Skin epidermis (tissue), 12 donors: ENCODE results near the gene TMIGD3.

ENCODE experiments used
- H3K27ac ChIP-seq, 21 experiments: fragments of 200-600 bp; sonication (generic) in 11 of 21; one replicate each; pipeline ENCODE4 v1.5.0; 2020; ENCODE audit warnings: mild to moderate bottlenecking in 3 of 21, inconsistent platforms in 2 of 21, moderate library complexity in 2 of 21
- H3K4me3 ChIP-seq, 7 experiments: fragments of 200-600 bp; sonication (generic) in 2 of 7; one replicate each; pipeline ENCODE4 v1.5.0; 2020; ENCODE audit warnings: inconsistent platforms in 2 of 7, mild to moderate bottlenecking in 2 of 7, moderate library complexity in 1 of 7

Gene TMIGD3

DNA sequence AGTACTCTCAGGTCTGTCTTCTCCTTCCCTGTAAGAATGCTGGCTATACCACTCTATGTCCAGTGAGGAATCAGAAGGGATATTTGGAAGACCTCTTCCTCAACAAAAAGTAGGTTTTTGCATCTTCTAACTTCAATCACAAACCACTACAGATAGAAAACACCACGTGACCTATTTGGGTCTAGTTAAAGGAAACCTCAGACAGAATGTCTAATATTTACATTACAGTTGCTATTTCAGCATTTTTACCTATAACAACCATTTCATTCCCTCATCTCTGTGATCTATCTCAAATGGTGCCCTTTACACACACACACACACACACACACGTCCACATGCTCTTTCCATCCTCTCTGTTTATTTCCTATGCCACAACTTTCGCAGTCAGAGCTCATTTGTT is 7.9 kb upstream of the TMIGD3 start:
- H3K4me3 ChIP-seq: no peak overlapping the region
- H3K27ac ChIP-seq: peak overlapping the region in 1 of 21 experiments; percentile 66

DNA sequence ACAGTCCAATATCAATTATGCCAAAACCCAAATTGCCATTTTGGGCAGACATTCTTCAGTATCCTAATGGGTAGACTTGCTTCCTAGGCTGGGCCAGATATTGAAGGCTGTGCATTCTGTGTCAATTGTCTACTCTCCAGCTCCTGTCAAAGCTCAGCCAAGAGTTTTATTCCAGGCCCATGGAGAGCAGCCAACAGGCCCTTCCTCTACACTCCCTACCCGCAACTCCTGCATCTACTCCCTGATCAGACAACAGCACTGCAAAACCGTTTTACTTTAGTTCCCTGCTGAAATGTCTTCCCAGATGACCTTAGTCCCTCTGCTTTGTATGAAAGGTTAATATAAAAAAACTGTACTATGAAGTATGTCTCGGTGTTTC is 6.6 kb upstream of the TMIGD3 start:
- Histone ChIP-seq H3K4me3 (no peak overlapping the region), H3K27ac (peak overlapping the region in 2 of 21 experiments; percentile 12 to 36)

DNA sequence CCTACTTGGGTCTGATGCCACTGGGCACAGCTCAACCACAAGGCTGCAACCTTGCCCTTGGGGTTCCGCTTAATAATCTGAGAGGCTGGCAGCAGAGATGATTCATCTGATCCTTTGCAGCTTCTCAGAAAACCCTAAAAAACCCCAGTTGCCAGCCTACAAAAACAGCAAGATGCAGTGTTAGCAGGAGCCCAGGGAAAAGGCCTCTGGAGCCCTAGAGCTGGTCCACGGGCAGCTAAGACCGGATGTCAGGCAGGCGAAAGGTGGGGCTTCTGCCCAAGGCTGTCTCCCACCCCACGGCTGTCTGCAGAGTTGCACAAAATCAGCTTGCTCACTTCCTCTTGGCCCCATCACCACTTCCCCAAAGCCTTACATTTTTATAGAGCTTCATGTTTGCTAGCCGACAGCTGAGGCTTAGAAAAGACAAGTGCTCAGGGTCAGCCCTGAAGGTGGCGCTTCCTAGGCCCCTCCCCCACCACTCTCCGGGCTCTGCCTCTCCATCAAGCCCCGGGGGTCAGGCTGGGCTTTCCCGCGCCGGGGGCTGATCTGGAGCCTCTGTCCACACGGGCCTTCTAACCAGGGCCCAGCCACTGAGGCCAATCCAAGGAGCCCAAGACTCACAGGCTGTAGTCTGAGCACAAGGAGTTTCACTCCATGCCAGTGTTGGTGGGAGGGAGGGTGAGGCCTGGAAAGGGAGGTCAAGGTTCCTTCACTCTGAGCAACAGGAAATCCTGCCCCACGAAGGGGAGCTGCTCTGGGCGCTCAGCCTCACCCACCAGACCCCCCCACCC is 4.2 kb upstream of the TMIGD3 start:
- peak overlapping the region; percentile 70 to 100 (median 91) for H3K27ac ChIP-seq
- H3K4me3 ChIP-seq: peak overlapping the region in 6 of 7 experiments; percentile 1 to 32 (median 16)

GRCh38 chr1:111506561-111506960 is 3.1 kb upstream of the TMIGD3 start:
- Histone ChIP-seq H3K27ac (peak overlapping the region in 13 of 21 experiments; percentile 55 to 100 (median 68)), H3K4me3 (no peak overlapping the region)

DNA sequence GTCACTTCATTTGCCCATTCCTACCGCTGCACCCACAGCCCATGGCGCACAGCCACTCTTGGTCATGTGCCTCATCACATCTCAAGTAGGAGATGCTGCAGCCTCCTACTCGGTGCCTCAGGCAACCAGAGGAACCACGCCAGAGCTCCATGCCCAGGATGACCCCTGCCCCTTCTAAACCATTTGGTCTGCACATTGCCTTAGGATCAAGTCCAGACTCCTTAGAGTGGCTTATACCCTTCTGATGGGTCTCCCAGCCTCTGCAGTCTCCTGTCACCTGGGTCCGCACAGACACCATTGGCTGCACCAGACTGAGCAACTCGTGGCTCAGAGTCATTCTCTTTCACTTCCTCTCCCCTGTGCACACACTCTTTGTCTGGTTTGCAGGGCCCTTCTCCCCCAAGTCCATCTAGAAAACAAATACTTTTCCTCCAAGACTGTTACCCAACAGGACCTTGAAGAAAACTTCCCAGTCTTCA is 2.2 kb upstream of the TMIGD3 start:
- no peak overlapping the region for H3K4me3 ChIP-seq
- H3K27ac ChIP-seq: peak overlapping the region in 15 of 21 experiments; percentile 18 to 100 (median 65)

GRCh38 chr1:111504097-111504496 is 664 bp upstream of the TMIGD3 start:
- peak overlapping the region in 9 of 21 experiments; percentile 17 to 100 (median 69) for H3K27ac ChIP-seq

DNA sequence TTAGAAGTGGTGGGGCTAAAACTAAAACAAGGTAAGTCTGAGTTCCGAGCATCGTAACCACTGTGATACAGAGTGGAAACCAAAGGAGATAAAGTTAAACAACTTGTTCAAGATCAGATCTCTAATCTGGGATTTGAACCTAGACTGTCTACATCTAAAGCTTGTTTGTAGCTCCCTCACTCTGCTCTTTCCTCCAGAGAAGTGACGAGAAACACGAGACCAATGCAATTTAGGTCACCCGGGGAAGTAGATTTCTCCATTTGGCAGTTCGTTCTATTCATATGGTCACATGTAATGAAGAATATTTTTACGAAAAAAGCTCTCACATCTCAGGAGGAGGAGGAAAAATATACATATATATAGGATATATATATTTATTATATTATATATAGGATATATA is 1.8 kb downstream of the TMIGD3 start:
- no peak overlapping the region for H3K4me3 ChIP-seq

More at GRCh38 chr1:111504097-111504496, 664 bp upstream of the TMIGD3 start:
- H3K4me3 ChIP-seq: no peak overlapping the region

DNA sequence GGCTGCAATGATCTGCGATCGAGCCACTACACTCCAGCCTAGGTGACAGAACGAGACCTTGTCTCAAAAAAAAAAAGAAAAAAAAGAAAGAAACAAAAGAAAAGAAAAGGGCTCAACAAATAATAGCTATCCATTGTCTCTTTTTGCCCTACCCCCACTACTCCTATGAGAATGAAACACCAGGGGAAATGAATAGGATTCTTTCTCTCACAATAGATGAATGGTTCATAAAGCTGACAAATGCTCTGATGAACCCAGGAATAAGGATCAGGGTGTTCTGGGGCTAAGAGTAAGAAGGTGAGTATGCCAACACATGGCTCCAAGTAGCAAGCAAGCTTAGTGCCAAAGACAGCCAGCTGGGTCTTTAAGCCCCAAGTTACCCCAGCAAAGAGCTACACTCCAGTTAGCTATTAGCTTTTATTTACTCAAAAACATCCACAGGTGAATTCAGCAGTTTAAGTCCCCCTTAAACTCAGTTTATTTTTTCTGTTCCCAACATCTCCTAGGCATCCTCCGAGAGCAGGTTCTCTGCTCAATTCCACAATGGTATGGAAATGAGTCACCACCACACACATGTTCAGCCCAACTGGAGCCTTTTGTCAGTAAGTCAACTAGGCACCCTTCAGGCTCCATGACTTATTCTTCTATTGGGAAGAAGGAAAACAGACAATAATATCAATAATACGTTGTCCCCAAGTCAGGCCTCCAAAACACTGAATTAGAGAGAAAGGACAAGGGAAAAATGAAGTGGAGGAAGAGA is 4.2 kb downstream of the TMIGD3 start:
- Histone ChIP-seq H3K27ac (no peak overlapping the region), H3K4me3 (no peak overlapping the region)

More for the DNA sequence above, 1.8 kb downstream of the TMIGD3 start:
- H3K27ac ChIP-seq: peak overlapping the region in 1 of 21 experiments; percentile 29

- Histone ChIP-seq H3K4me3 (no peak overlapping the region), H3K27ac (no peak overlapping the region)
These were observed 5.8 kb downstream of the TMIGD3 start for GRCh38 chr1:111497592-111497991.

- H3K27ac ChIP-seq: no peak overlapping the region
- H3K4me3 ChIP-seq: no peak overlapping the region
These were observed 7.0 kb downstream of the TMIGD3 start for GRCh38 chr1:111496398-111496797.

DNA sequence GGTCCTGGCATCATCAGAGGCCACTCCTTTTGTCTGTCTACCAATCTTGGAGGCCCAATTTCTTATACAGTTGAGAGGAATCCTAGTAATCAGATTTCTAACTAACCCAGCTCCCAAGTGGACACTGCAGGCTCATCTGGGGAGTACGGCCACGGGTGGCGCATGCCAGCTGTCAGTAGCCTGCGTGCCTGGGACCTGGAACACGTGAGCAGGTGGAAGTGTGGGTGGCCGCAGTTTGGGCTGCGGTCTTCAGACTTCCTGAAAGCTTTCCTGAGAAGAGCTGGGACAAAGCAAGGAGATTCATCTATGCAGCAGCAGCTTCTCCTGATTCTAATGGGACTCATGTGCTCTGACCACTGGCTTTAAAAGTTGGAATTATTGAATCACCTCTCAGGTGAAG is 12.4 kb downstream of the TMIGD3 start:
- Histone ChIP-seq H3K27ac (peak overlapping the region in 1 of 21 experiments; percentile 75), H3K4me3 (no peak overlapping the region)

- H3K27ac ChIP-seq: peak overlapping the region in 5 of 21 experiments; percentile 9 to 75 (median 42)
- H3K4me3 ChIP-seq: no peak overlapping the region
These were observed 13.2 kb downstream of the TMIGD3 start for GRCh38 chr1:111490220-111490619.

DNA sequence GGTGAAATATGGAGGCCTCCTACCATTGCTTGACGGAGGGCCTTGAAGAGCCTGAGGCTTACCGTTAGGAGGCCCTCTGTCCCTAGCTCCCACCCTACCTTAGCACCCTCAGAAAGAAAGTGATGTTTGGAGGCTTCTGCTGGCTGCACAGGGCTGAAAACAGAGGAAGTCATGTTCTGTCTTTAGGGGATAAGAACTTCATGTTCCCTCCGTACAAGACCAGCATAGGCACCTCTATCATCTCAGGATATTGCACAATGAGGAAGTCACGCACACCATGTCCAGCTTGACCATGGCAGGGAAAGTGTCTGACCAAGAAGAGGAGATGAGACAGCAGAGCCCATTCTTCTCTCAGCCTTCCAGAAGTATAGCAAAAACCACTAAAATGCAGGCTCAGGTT is 13.8 kb downstream of the TMIGD3 start:
- Histone ChIP-seq H3K27ac (peak overlapping the region in 6 of 21 experiments; percentile 1 to 75 (median 48)), H3K4me3 (no peak overlapping the region)

DNA sequence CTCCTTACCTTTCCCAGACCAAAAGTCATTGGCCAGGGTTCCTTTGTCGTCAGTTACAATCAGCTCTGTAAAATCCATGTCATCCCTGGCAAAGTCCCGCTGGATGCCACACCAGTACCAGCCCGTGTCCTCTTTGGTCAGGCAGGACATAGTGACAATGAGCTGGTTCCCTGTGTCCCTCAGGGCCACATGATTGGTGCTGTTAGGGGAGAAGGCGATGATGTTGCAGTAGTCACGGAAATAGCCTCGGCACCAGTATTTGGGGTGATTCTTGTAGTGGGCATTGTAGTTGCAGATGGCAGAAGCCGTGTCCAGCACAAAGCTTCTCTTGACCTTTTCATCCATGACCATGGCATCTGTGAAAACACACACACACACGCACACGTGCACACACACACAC is 14.8 kb downstream of the TMIGD3 start:
- H3K4me3 ChIP-seq: no peak overlapping the region
- H3K27ac ChIP-seq: peak overlapping the region in 1 of 21 experiments; percentile 75

DNA sequence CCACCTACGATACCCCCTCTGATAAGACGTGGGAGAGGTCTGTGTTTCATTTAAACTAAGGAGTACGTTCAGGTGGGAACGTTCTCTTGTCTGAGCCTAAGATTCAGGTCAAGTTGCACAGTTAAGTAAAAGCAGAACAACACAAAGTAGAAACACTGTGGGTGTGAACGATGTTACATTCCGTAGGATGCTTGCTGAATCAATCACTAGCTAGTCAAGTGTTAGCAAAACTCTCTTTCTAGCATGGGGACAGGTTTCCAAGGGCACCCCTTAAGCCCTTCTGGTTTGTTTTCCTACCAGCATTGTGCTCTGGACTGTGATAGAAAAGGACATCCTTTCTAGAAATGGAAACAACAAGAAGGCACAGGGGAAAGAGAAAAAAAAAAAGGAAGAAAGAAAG is 16.3 kb downstream of the TMIGD3 start:
- no peak overlapping the region for H3K4me3 ChIP-seq
- no peak overlapping the region for H3K27ac ChIP-seq

DNA sequence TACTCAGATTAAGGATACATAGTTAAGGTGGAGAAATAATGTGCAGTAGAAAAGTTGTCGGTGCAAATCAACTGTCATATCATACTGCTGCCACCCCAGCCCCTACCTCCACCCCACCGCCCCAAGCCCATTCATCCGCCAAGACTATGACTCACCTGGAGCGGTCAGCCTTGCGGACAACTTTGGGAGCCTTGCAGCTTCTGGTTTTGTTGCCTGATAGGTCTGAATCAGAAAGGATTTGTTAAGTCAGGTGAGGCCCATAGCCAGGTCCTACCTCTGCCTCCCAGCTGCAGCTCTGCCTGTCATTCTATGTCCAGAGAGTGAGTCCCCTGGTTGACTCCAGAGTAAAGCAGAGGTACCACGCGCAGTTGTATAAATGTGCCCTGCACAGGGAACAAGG is 17.0 kb downstream of the TMIGD3 start:
- H3K27ac ChIP-seq: no peak overlapping the region
- H3K4me3 ChIP-seq: no peak overlapping the region

DNA sequence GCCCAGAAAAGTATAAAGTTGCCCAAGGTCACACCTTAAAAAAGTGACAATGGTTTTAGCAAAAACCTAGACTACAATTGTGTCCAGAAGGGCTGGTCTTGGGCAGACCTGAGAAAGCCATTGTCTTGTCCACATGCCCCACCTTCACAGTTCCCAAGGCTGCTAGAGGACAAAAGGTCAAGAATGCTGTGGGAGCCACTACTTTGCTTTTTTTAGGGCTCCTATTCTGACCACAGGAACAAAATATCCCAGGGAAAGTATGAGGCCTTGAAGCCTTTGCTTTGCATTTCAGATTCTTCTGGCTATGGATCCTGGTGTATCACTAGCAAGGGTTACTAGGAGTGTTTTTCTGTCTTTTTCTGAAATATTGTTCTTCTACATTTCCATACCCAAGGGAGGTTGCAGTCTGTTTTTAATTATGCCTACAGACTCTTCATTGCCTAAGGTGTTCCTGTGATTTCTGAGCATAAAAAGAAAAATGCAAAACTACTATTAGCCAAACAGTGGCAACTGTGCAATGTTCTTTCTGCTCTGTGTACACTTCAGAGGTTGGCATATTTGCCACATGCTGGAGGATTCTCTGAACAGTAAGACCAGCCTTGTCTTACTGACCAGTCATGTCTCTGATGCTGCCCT is 18.9 kb downstream of the TMIGD3 start:
- H3K27ac ChIP-seq: peak overlapping the region in 1 of 21 experiments; percentile 13
- H3K4me3 ChIP-seq: no peak overlapping the region

- peak overlapping the region in 1 of 21 experiments; percentile 55 for H3K27ac ChIP-seq
These were observed 19.6 kb downstream of the TMIGD3 start for GRCh38 chr1:111483876-111484275.

GRCh38 chr1:111483166-111483565 is 20.3 kb downstream of the TMIGD3 start:
- H3K4me3 ChIP-seq: no peak overlapping the region
- H3K27ac ChIP-seq: no peak overlapping the region

More at GRCh38 chr1:111483876-111484275, 19.6 kb downstream of the TMIGD3 start:
- H3K4me3 ChIP-seq: no peak overlapping the region
